ENCODE results near the gene CYB5D1. TPM values are rescaled to one million over a fixed set of nuclear protein-coding genes. Genes with fewer than 3 reads are reported as not detected.
A peak's percentile ranks its signal among the peaks of the same experiment; 100 is the strongest.

CYB5D1 gene
- total and polyA plus RNA-seq, 2 donors (not counting 1 experiment from before 2014, with no cell fraction given) = 6.8 to 6.9 TPM

- H3K4me2 ChIP-seq (ENCODE audit: extremely low read depth, insufficient read depth, low read length) = no peak overlapping the region
- no peaks in the 10 kb centered on the region for H3K79me2 ChIP-seq (ENCODE audit: control insufficient read depth, insufficient read depth, low read length)
- no peak for TF ChIP-seq EZH2 (IDR thresholded peaks at IDR 0.05; ENCODE audit: low read length, missing control alignments)
- no peak for TF ChIP-seq CTCF (conservative IDR thresholded peaks at IDR 0.05 in 1 of 2, IDR thresholded peaks at IDR 0.05 in 1 of 2; ENCODE audit: low read depth in 1 of 2, low read length in 2 of 2)
- H3K27ac ChIP-seq (ENCODE audit: insufficient read depth, low read length) = no peak overlapping the region
- H3K9ac ChIP-seq (ENCODE audit: insufficient read depth, low read length) = no peak overlapping the region
- H3K36me3 ChIP-seq (ENCODE audit: control insufficient read depth, insufficient read depth, low read length) = no peaks in the 10 kb centered on the region
- no peaks in the 10 kb centered on the region for H4K20me1 ChIP-seq (ENCODE audit: control insufficient read depth, extremely low read depth, insufficient read depth, low read length)
- no peaks in the 10 kb centered on the region for H3K4me1 ChIP-seq (ENCODE audit: control insufficient read depth, extremely low read depth, insufficient read depth, low read length)
- H3K4me3 ChIP-seq (replicated peaks in 1 of 4; ENCODE audit: control extremely low read depth in 1 of 4, insufficient read depth in 1 of 4, low read depth in 3 of 4, low read length in 4 of 4) = no peak overlapping the region
- H3K27me3 ChIP-seq (ENCODE audit: control insufficient read depth, insufficient read depth, low read length) = peaks cover 3% of the 10 kb centered on the region
- no peak overlapping the region for H2AFZ ChIP-seq (ENCODE audit: low read length)
- DNase-seq (ENCODE audit: low read depth in 2 of 2) = no peak
- no peaks in the 10 kb centered on the region for H3K9me3 ChIP-seq (ENCODE audit: control insufficient read depth, insufficient read depth, low read depth, low read length)
These were observed 26.6 kb upstream of the CYB5D1 start for GRCh38 chr17:7831233-7831632.

GRCh38 chr17:7832431-7832830 is 25.4 kb upstream of the CYB5D1 start:
- no peak overlapping the region for H2AFZ ChIP-seq (ENCODE audit: low read length)
- no peaks in the 10 kb centered on the region for H4K20me1 ChIP-seq (ENCODE audit: control insufficient read depth, extremely low read depth, insufficient read depth, low read length)
- H3K79me2 ChIP-seq (ENCODE audit: control insufficient read depth, insufficient read depth, low read length) = no peaks in the 10 kb centered on the region
- no peak overlapping the region for H3K4me3 ChIP-seq (replicated peaks in 1 of 4; ENCODE audit: control extremely low read depth in 1 of 4, insufficient read depth in 1 of 4, low read depth in 3 of 4, low read length in 4 of 4)
- H3K4me2 ChIP-seq (ENCODE audit: extremely low read depth, insufficient read depth, low read length) = no peak overlapping the region
- H3K9ac ChIP-seq (ENCODE audit: insufficient read depth, low read length) = no peak overlapping the region
- H3K27me3 ChIP-seq (ENCODE audit: control insufficient read depth, insufficient read depth, low read length) = peaks cover 3% of the 10 kb centered on the region
- no peak overlapping the region for H3K27ac ChIP-seq (ENCODE audit: insufficient read depth, low read length)
- no peaks in the 10 kb centered on the region for H3K36me3 ChIP-seq (ENCODE audit: control insufficient read depth, insufficient read depth, low read length)
- no peak for DNase-seq (ENCODE audit: low read depth in 2 of 2)
- H3K9me3 ChIP-seq (ENCODE audit: control insufficient read depth, insufficient read depth, low read depth, low read length) = no peaks in the 10 kb centered on the region
- peaks cover 4% of the 10 kb centered on the region for H3K4me1 ChIP-seq (ENCODE audit: control insufficient read depth, extremely low read depth, insufficient read depth, low read length)
- no peak for TF ChIP-seq EZH2 (IDR thresholded peaks at IDR 0.05; ENCODE audit: low read length, missing control alignments)
- no peak for TF ChIP-seq CTCF (conservative IDR thresholded peaks at IDR 0.05 in 1 of 2, IDR thresholded peaks at IDR 0.05 in 1 of 2; ENCODE audit: low read depth in 1 of 2, low read length in 2 of 2)

DNA sequence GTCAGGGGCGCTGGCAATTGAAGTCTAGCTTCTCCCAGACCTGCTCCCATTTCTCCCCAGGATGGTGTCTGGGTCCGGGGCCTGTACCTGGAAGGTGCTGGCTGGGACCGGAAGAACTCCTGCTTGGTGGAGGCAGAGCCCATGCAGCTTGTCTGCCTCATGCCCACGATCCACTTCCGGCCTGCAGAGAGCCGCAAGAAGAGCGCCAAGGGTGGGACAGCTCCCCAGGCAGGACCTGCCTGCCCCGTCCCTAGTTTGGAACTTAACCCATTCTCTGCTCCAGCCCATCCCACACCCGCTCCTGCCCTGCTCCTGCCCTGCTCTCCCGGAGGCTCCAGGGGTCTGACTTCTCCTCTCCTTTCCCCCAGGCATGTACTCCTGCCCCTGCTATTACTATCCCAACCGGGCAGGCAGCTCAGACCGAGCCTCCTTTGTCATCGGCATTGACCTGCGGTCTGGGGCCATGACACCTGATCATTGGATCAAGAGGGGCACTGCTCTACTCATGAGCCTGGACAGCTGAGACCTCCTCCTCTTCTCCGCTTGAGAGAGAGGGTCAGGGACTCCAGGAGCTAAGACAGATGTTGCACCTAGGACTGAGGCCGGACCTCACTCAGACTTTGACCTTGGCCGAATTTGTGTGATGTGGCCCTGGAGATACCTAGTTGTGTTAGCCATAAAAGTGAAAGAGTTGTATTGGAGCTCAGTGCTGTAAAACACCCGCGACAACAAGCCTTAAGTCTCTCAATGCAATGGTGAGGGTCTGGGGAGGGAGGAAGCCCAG is 24.6 kb upstream of the CYB5D1 start:
- no peak overlapping the region for H3K27ac ChIP-seq (ENCODE audit: insufficient read depth, low read length)
- H3K9me3 ChIP-seq (ENCODE audit: control insufficient read depth, insufficient read depth, low read depth, low read length) = no peaks in the 10 kb centered on the region
- peak overlapping the region; percentile 49 for H3K4me2 ChIP-seq (ENCODE audit: extremely low read depth, insufficient read depth, low read length)
- H4K20me1 ChIP-seq (ENCODE audit: control insufficient read depth, extremely low read depth, insufficient read depth, low read length) = no peaks in the 10 kb centered on the region
- peak overlapping the region in 2 of 4 experiments; percentile 48 to 92 for H3K4me3 ChIP-seq (replicated peaks in 1 of 4; ENCODE audit: control extremely low read depth in 1 of 4, insufficient read depth in 1 of 4, low read depth in 3 of 4, low read length in 4 of 4)
- H3K4me1 ChIP-seq (ENCODE audit: control insufficient read depth, extremely low read depth, insufficient read depth, low read length) = peaks cover 4% of the 10 kb centered on the region
- no peak overlapping the region for H2AFZ ChIP-seq (ENCODE audit: low read length)
- H3K36me3 ChIP-seq (ENCODE audit: control insufficient read depth, insufficient read depth, low read length) = no peaks in the 10 kb centered on the region
- H3K9ac ChIP-seq (ENCODE audit: insufficient read depth, low read length) = no peak overlapping the region
- no peaks in the 10 kb centered on the region for H3K79me2 ChIP-seq (ENCODE audit: control insufficient read depth, insufficient read depth, low read length)
- no peak for DNase-seq (ENCODE audit: low read depth in 2 of 2)
- no peak for TF ChIP-seq CTCF (conservative IDR thresholded peaks at IDR 0.05 in 1 of 2, IDR thresholded peaks at IDR 0.05 in 1 of 2; ENCODE audit: low read depth in 1 of 2, low read length in 2 of 2)
- no peak for TF ChIP-seq EZH2 (IDR thresholded peaks at IDR 0.05; ENCODE audit: low read length, missing control alignments)
- peaks cover 3% of the 10 kb centered on the region for H3K27me3 ChIP-seq (ENCODE audit: control insufficient read depth, insufficient read depth, low read length)

Data from fibroblast of lung (primary cell).